ENCODE measurements around the gene NFIB. TPM values are rescaled to one million over a fixed set of nuclear protein-coding genes. Genes with fewer than 3 reads are reported as not detected.

Gene NFIB
- total and polyA plus RNA-seq, 2 donors (not counting 1 experiment from before 2014, with no cell fraction given), result 29.3 to 36.3 TPM

DNA sequence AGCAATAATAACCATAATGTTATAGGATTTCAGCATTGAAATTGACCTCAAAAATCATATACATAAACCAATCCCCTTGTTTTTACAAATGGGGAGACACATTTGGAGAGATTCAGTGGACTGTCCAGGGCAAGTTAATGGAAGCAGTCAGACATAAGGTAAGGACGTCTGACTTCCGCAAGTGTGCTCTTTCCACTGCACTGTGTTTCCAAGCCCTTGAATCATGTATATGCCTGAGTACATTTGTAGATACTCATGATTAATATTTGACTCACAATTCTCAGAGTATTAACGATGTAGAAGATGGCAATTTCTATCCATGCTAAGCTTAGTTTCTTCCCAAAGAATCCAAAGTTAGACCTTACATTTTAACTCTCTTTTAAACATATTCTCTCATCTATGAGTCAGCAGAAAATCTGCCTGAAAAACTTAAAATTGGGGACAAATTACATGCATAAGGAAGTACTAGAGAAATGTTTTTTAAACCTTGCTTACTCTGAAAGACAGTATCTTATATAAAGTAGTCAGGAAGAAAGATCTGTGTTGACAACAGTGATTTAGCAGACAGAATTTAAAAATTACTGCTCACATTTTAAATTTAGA, 165.3 kb downstream of the NFIB start:
- no peak overlapping the region for H3K4me3 ChIP-seq (replicated peaks in 1 of 4; ENCODE audit: control extremely low read depth in 1 of 4, insufficient read depth in 1 of 4, low read depth in 3 of 4, low read length in 4 of 4)
- H4K20me1 ChIP-seq (ENCODE audit: control insufficient read depth, extremely low read depth, insufficient read depth, low read length), result no peaks in the 10 kb centered on the region
- H2AFZ ChIP-seq (ENCODE audit: low read length), result no peak overlapping the region
- no peaks in the 10 kb centered on the region for H3K4me1 ChIP-seq (ENCODE audit: control insufficient read depth, extremely low read depth, insufficient read depth, low read length)
- H3K27me3 ChIP-seq (ENCODE audit: control insufficient read depth, insufficient read depth, low read length), result no peaks in the 10 kb centered on the region
- no peak overlapping the region for H3K27ac ChIP-seq (ENCODE audit: insufficient read depth, low read length)
- H3K9me3 ChIP-seq (ENCODE audit: control insufficient read depth, insufficient read depth, low read depth, low read length), result no peaks in the 10 kb centered on the region
- no peak for DNase-seq (ENCODE audit: low read depth in 2 of 2)
- no peak overlapping the region for H3K4me2 ChIP-seq (ENCODE audit: extremely low read depth, insufficient read depth, low read length)
- H3K36me3 ChIP-seq (ENCODE audit: control insufficient read depth, insufficient read depth, low read length), result no peaks in the 10 kb centered on the region
- H3K9ac ChIP-seq (ENCODE audit: insufficient read depth, low read length), result no peak overlapping the region
- no peaks in the 10 kb centered on the region for H3K79me2 ChIP-seq (ENCODE audit: control insufficient read depth, insufficient read depth, low read length)
- TF ChIP-seq CTCF (conservative IDR thresholded peaks at IDR 0.05 in 1 of 2, IDR thresholded peaks at IDR 0.05 in 1 of 2; ENCODE audit: low read depth in 1 of 2, low read length in 2 of 2) (no peak), EZH2 (IDR thresholded peaks at IDR 0.05; ENCODE audit: low read length, missing control alignments) (no peak)

GRCh38 chr9:14147738-14148137, 166.2 kb downstream of the NFIB start:
- Histone ChIP-seq H3K27ac (ENCODE audit: insufficient read depth, low read length) (no peak overlapping the region), H2AFZ (ENCODE audit: low read length) (no peak overlapping the region), H3K36me3 (ENCODE audit: control insufficient read depth, insufficient read depth, low read length) (no peaks in the 10 kb centered on the region), H3K27me3 (ENCODE audit: control insufficient read depth, insufficient read depth, low read length) (no peaks in the 10 kb centered on the region), H3K9me3 (ENCODE audit: control insufficient read depth, insufficient read depth, low read depth, low read length) (no peaks in the 10 kb centered on the region), H4K20me1 (ENCODE audit: control insufficient read depth, extremely low read depth, insufficient read depth, low read length) (no peaks in the 10 kb centered on the region), H3K79me2 (ENCODE audit: control insufficient read depth, insufficient read depth, low read length) (no peaks in the 10 kb centered on the region), H3K4me1 (ENCODE audit: control insufficient read depth, extremely low read depth, insufficient read depth, low read length) (no peaks in the 10 kb centered on the region), H3K9ac (ENCODE audit: insufficient read depth, low read length) (no peak overlapping the region), H3K4me2 (ENCODE audit: extremely low read depth, insufficient read depth, low read length) (no peak overlapping the region), H3K4me3 (replicated peaks in 1 of 4; ENCODE audit: control extremely low read depth in 1 of 4, insufficient read depth in 1 of 4, low read depth in 3 of 4, low read length in 4 of 4) (no peak overlapping the region)
- no peak for TF ChIP-seq EZH2 (IDR thresholded peaks at IDR 0.05; ENCODE audit: low read length, missing control alignments)
- no peak for TF ChIP-seq CTCF (conservative IDR thresholded peaks at IDR 0.05 in 1 of 2, IDR thresholded peaks at IDR 0.05 in 1 of 2; ENCODE audit: low read depth in 1 of 2, low read length in 2 of 2)
- no peak for DNase-seq (ENCODE audit: low read depth in 2 of 2)

DNA sequence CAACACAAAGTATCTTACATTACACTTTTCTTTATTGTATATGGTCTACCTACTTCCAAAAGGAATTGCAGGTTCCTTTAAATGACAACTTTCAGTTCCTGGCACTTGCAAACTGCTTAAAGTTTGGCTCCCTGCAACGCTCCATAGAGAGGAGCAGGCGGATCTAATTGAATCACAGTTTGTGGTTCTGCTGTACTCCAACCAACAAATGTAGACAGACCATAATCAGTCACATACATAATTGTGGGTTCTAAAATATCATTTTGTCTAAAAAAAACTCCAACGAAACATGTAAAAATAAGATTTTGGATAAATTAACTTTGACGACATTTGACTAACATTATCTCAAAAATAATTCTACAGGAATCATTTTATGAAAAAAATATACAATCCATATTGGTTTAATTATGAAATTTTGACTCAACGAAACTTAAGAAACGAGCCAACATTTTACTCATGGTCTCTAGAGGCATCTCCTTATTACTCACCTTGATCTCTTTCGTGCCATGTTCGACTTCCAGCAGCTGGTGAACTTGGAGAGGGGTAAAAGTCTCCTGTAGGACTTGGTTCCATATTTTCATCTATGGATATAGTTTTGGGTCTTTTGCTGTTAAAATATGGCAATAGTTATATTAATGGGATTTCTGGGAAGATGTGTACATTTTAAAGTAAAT, 167.6 kb downstream of the NFIB start:
- H3K27ac ChIP-seq (ENCODE audit: insufficient read depth, low read length), result no peak overlapping the region
- H3K9me3 ChIP-seq (ENCODE audit: control insufficient read depth, insufficient read depth, low read depth, low read length), result no peaks in the 10 kb centered on the region
- no peaks in the 10 kb centered on the region for H3K27me3 ChIP-seq (ENCODE audit: control insufficient read depth, insufficient read depth, low read length)
- no peaks in the 10 kb centered on the region for H3K79me2 ChIP-seq (ENCODE audit: control insufficient read depth, insufficient read depth, low read length)
- no peaks in the 10 kb centered on the region for H3K4me1 ChIP-seq (ENCODE audit: control insufficient read depth, extremely low read depth, insufficient read depth, low read length)
- H3K9ac ChIP-seq (ENCODE audit: insufficient read depth, low read length), result no peak overlapping the region
- no peak overlapping the region for H2AFZ ChIP-seq (ENCODE audit: low read length)
- no peak overlapping the region for H3K4me2 ChIP-seq (ENCODE audit: extremely low read depth, insufficient read depth, low read length)
- H3K4me3 ChIP-seq (replicated peaks in 1 of 4; ENCODE audit: control extremely low read depth in 1 of 4, insufficient read depth in 1 of 4, low read depth in 3 of 4, low read length in 4 of 4), result no peak overlapping the region
- no peaks in the 10 kb centered on the region for H3K36me3 ChIP-seq (ENCODE audit: control insufficient read depth, insufficient read depth, low read length)
- TF ChIP-seq EZH2 (IDR thresholded peaks at IDR 0.05; ENCODE audit: low read length, missing control alignments) (no peak), CTCF (conservative IDR thresholded peaks at IDR 0.05 in 1 of 2, IDR thresholded peaks at IDR 0.05 in 1 of 2; ENCODE audit: low read depth in 1 of 2, low read length in 2 of 2) (no peak)
- DNase-seq (ENCODE audit: low read depth in 2 of 2), result no peak
- H4K20me1 ChIP-seq (ENCODE audit: control insufficient read depth, extremely low read depth, insufficient read depth, low read length), result no peaks in the 10 kb centered on the region
